T-helper 2 cell (primary cell): ENCODE data around the gene EFNA3.

ENCODE experiments used
- DNase-seq, 5 experiments: peaks; one replicate each; pipeline versions ENCODE4 v3.0.0 to v3.0.0-alpha.2; 2012 to 2022

Gene EFNA3

GRCh38 chr1:155049651-155050559, 28.7 kb upstream of the EFNA3 start:
- no peak for DNase-seq

- DNase-seq = peak; percentile 66 to 80 (median 71)
Observed at GRCh38 chr1:155050560-155051341, 27.9 kb upstream of the EFNA3 start, which contains the start of gene ADAM15. Gene ADAM15 (plus strand): TSS chr1:155051316. CDS start chr1:155051387, 71 bp downstream.

GRCh38 chr1:155051342-155051776, 27.3 kb upstream of the EFNA3 start:
- DNase-seq = no peak

GRCh38 chr1:155051777-155052398, 26.7 kb upstream of the EFNA3 start:
- DNase-seq = peak in 3 of 5 experiments; percentile 18 to 72 (median 32)

GRCh38 chr1:155052439-155053395, 25.9 kb upstream of the EFNA3 start:
- DNase-seq = peak in 1 of 5 experiments; percentile 41

GRCh38 chr1:155053531-155054105, 25.0 kb upstream of the EFNA3 start:
- no peak for DNase-seq

- no peak for DNase-seq
Observed at GRCh38 chr1:155057104-155057503, 21.5 kb upstream of the EFNA3 start.

GRCh38 chr1:155057788-155058211, 20.8 kb upstream of the EFNA3 start:
- DNase-seq = no peak

GRCh38 chr1:155060736-155061135, 17.9 kb upstream of the EFNA3 start:
- no peak for DNase-seq

- DNase-seq = peak; percentile 84 to 95 (median 91)
Observed at GRCh38 chr1:155061381-155062150, 17.1 kb upstream of the EFNA3 start.

GRCh38 chr1:155062151-155062686, 16.4 kb upstream of the EFNA3 start:
- DNase-seq = no peak

GRCh38 chr1:155062702-155063411, 15.8 kb upstream of the EFNA3 start:
- DNase-seq = peak in 3 of 5 experiments; percentile 60 to 77 (median 67)

GRCh38 chr1:155063550-155064110, 15.0 kb upstream of the EFNA3 start, which contains the start of gene EFNA4:
Gene EFNA4 (plus strand): TSS chr1:155063740. CDS start chr1:155063824, 84 bp downstream.
- peak; percentile 61 to 92 (median 74) for DNase-seq

GRCh38 chr1:155064111-155064831, 14.4 kb upstream of the EFNA3 start:
- peak in 1 of 5 experiments; percentile 37 for DNase-seq

GRCh38 chr1:155064832-155065429, 13.7 kb upstream of the EFNA3 start:
- no peak for DNase-seq

- no peak for DNase-seq
Observed at GRCh38 chr1:155066777-155067176, 11.9 kb upstream of the EFNA3 start.

GRCh38 chr1:155068599-155068998, 10.0 kb upstream of the EFNA3 start:
- no peak for DNase-seq
